SU-DHL-6 (cell line): ENCODE data around the gene RFWD3.

Experiments used
- EZH2phosphoT487 ChIP-seq: fragments of 200-600 bp; sonication (generic), shearing (Covaris generic); conservative IDR thresholded peaks from 2 replicates; pipeline ENCODE4 v1.6.1; 2018; ENCODE audit warnings: mild to moderate bottlenecking, antibody characterized with exemption, low read length, moderate library complexity, mixed read lengths
- TF ChIP-seq, protein P1 (sequence below): fragments of 200-600 bp; sonication (generic); IDR thresholded peaks from one replicate; pipeline ENCODE4 v1.5.1; 2017; ENCODE audit warnings: antibody characterized with exemption, mild to moderate bottlenecking, low read length, moderate library complexity; ENCODE audit not compliant: insufficient read depth, poor library complexity, severe bottlenecking

DNA sequence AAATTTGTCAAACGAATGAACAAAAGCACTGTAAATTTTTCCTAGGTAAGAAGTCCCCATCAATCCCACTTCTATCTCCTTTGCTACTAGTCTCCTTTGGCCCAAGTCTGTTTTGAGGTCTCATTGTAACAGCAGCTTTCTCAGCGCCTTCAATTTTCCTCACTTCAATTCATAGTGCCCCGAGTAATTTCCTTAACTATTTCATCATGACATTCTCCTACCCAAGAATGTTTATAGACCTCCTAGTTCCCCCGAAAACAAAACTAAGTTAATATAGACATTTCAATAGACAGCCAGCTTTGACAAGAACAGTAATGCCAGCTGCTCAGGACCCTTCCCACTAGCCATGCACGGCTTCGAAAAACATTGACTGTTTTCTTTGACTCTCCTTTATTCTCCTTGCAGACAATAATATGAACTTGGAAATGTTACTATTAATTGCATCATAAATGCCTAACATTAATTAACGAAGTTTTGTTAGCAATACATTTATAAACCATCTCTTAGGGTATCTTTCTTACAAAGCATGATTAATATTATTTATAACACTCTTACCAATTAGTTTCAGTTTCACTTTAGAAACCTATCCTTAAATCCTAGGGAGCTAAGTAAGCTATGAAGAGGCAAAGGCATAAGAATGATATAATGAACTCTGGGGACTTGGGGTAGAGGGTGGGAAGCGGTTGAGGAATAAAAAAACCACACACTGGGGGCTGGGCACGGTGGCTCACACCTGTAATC lies 82.6 kb downstream of the RFWD3 start:
- TF ChIP-seq, protein P1, sequence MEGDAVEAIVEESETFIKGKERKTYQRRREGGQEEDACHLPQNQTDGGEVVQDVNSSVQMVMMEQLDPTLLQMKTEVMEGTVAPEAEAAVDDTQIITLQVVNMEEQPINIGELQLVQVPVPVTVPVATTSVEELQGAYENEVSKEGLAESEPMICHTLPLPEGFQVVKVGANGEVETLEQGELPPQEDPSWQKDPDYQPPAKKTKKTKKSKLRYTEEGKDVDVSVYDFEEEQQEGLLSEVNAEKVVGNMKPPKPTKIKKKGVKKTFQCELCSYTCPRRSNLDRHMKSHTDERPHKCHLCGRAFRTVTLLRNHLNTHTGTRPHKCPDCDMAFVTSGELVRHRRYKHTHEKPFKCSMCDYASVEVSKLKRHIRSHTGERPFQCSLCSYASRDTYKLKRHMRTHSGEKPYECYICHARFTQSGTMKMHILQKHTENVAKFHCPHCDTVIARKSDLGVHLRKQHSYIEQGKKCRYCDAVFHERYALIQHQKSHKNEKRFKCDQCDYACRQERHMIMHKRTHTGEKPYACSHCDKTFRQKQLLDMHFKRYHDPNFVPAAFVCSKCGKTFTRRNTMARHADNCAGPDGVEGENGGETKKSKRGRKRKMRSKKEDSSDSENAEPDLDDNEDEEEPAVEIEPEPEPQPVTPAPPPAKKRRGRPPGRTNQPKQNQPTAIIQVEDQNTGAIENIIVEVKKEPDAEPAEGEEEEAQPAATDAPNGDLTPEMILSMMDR: no peak
- TF ChIP-seq EZH2phosphoT487: no peak
